Endothelial cell of umbilical vein (primary cell): ENCODE measurements around the gene ASPHD1. TPM values are rescaled to one million over a fixed set of nuclear protein-coding genes. Genes with fewer than 3 reads are reported as not detected.

Experiments
- BruUV-seq: library from RNA; stranded (reverse); fragments of 400-500 nt; replicated peaks from 2 replicates; lab custom pipeline; 2021; lab: Mats Ljungman, UMichigan
- CTCF ChIA-PET: fragments of 300-600, 350-600 bp; sonication (Branson Sonifier 250); formaldehyde crosslinking; loops from one replicate; lab custom pipeline; 2021; ENCODE audit warnings: antibody characterized with exemption, inconsistent platforms; lab: Charles Lee
- POLR2A ChIA-PET: fragments of 300-600, 350-600 bp; sonication (Branson Sonifier 250); formaldehyde crosslinking; loops from one replicate; lab custom pipeline; 2021; ENCODE audit warnings: antibody characterized with exemption, inconsistent platforms; lab: Charles Lee
- DNase-seq: peaks from one replicate; pipeline ENCODE4 v3.0.0-alpha.2; 2011; ENCODE audit warnings: low read depth, low spot score
- FAIRE-seq: peaks from 2 replicates; lab custom pipeline; 2011; peaks lifted over from hg19 to GRCh38; lab: Jason Lieb, UNC
- H2AFZ ChIP-seq: 2 replicates; pipeline ENCODE4 v1.6.0; 2012; ENCODE audit warnings: low read depth, low read length, control low read depth, inconsistent platforms
- H3K27ac ChIP-seq: 2 replicates; pipeline ENCODE4 v1.5.1; 2011; ENCODE audit warnings: low read depth, mild to moderate bottlenecking, control low read depth, low read length, moderate library complexity; ENCODE audit not compliant: insufficient read depth
- H3K27me3 ChIP-seq, 2 experiments: 2 replicates each; pipeline versions ENCODE4 v1.6.0 to v1.6.1; 2011; ENCODE audit warnings: low read length in 2 of 2, mixed read lengths in 1 of 2; ENCODE audit not compliant: control insufficient read depth in 2 of 2, insufficient read depth in 2 of 2
- H3K36me3 ChIP-seq, 2 experiments: 2 replicates in 1 of 2; 3 replicates in 1 of 2; pipeline ENCODE4 v1.5.1; 2011; ENCODE audit warnings: low read length in 2 of 2, mild to moderate bottlenecking in 1 of 2, moderate library complexity in 1 of 2; ENCODE audit not compliant: control insufficient read depth in 2 of 2, insufficient read depth in 2 of 2; ENCODE audit errors: extremely low read depth in 1 of 2
- H3K4me1 ChIP-seq: 3 replicates; pipeline ENCODE4 v1.5.1; 2011; ENCODE audit warnings: mild to moderate bottlenecking, low read length; ENCODE audit not compliant: control insufficient read depth, insufficient read depth; ENCODE audit errors: extremely low read depth
- H3K4me2 ChIP-seq: 2 replicates; pipeline ENCODE4 v1.6.1; 2011; ENCODE audit warnings: low read length, control low read depth, mixed read lengths; ENCODE audit not compliant: insufficient read depth
- H3K4me3 ChIP-seq, 3 experiments: fragments of 200-600 bp in 1 of 3; sonication (generic), shearing (Covaris generic) in 1 of 3; replicated peaks in 1 of 3; 2 replicates each; pipeline ENCODE4 v1.5.1; 2011 to 2016; ENCODE audit warnings: control low read depth in 3 of 3, low read length in 3 of 3, mild to moderate bottlenecking in 2 of 3, inconsistent platforms in 1 of 3, low read depth in 1 of 3, moderate library complexity in 1 of 3; ENCODE audit not compliant: insufficient read depth in 1 of 3
- H3K79me2 ChIP-seq: 2 replicates; pipeline ENCODE4 v1.6.0; 2012; ENCODE audit warnings: low read length, inconsistent platforms; ENCODE audit not compliant: control insufficient read depth, insufficient read depth
- H3K9ac ChIP-seq: replicated peaks from 2 replicates; pipeline ENCODE3; 2011; ENCODE audit warnings: low read length, control low read depth; ENCODE audit not compliant: insufficient read depth; ENCODE audit errors: extremely low read depth
- H3K9me1 ChIP-seq: replicated peaks from 3 replicates; pipeline ENCODE4 v1.6.0; 2011; ENCODE audit warnings: mild to moderate bottlenecking, low read length; ENCODE audit not compliant: control insufficient read depth, insufficient read depth; ENCODE audit errors: extremely low read depth
- H3K9me3 ChIP-seq: replicated peaks from 2 replicates; pipeline ENCODE4 v1.5.1; 2012; ENCODE audit warnings: low read length, inconsistent platforms; ENCODE audit not compliant: control insufficient read depth, insufficient read depth
- H4K20me1 ChIP-seq: replicated peaks from 2 replicates; pipeline ENCODE3; 2011; ENCODE audit warnings: mild to moderate bottlenecking, low read length; ENCODE audit not compliant: control insufficient read depth, insufficient read depth; ENCODE audit errors: extremely low read depth
- CTCF ChIP-seq, 2 donors: IDR thresholded peaks; 1 replicate in 1 of 2; 2 replicates in 1 of 2; pipeline ENCODE4 v1.5.1; 2011; ENCODE audit warnings: low read length in 2 of 2, mild to moderate bottlenecking in 2 of 2, moderate library complexity in 2 of 2, control low read depth in 1 of 2, inconsistent platforms in 1 of 2, low read depth in 1 of 2; ENCODE audit not compliant: insufficient read depth in 1 of 2; ENCODE audit errors: extremely low read depth in 1 of 2
- EZH2 ChIP-seq: IDR thresholded peaks from 2 replicates; pipeline ENCODE4 v1.6.1; 2012; ENCODE audit warnings: borderline replicate concordance, low read depth, mild to moderate bottlenecking, moderate library complexity, low read length, inconsistent platforms; ENCODE audit not compliant: severe bottlenecking
- FOS ChIP-seq: IDR thresholded peaks from 2 replicates; pipeline ENCODE4 v1.6.1; 2011; ENCODE audit warnings: mild to moderate bottlenecking, low read length, moderate library complexity, borderline replicate concordance; ENCODE audit not compliant: insufficient read depth
- GATA2 ChIP-seq: IDR thresholded peaks from 2 replicates; pipeline ENCODE4 v1.7.0; 2011; ENCODE audit warnings: low read depth, mild to moderate bottlenecking, moderate library complexity, mixed read lengths, low read length; ENCODE audit not compliant: insufficient read length, insufficient read depth
- JUN ChIP-seq: IDR thresholded peaks from 2 replicates; pipeline ENCODE4 v1.6.1; 2011; ENCODE audit warnings: borderline replicate concordance, low read depth; ENCODE audit not compliant: insufficient read length, insufficient read depth
- MAX ChIP-seq: IDR thresholded peaks from 2 replicates; pipeline ENCODE4 v1.6.1; 2011; ENCODE audit not compliant: insufficient read depth, insufficient read length
- MYC ChIP-seq: IDR thresholded peaks from one replicate; pipeline ENCODE4 v1.6.1; 2011; ENCODE audit warnings: mild to moderate bottlenecking, low read depth, low read length
- POLR2A ChIP-seq: IDR thresholded peaks from 2 replicates; pipeline ENCODE4 v1.6.1; 2012; ENCODE audit warnings: low read depth, mild to moderate bottlenecking, control low read depth, low read length
- POLR2AphosphoS5 ChIP-seq: IDR thresholded peaks from 2 replicates; pipeline ENCODE4 v1.6.1; 2012; ENCODE audit warnings: low read depth, mild to moderate bottlenecking, control low read depth, low read length, moderate library complexity; ENCODE audit not compliant: insufficient read depth
- dilution Hi-C: fragments of 300-500 bp; cut with MboI; formaldehyde crosslinking; loops from one replicate; pipeline ENCODE4 v1.15.0; 2019; ENCODE audit warnings: low sequenced_read_pairs; ENCODE audit not compliant: extremely low pct_ligation_motif_present
- intact Hi-C: fragments of 100-400 bp; cut with micrococcal nuclease; formaldehyde crosslinking; loops from one replicate; pipeline ENCODE4 v1.10.0; 2022
- polyA plus RNA-seq, 4 experiments: library from polyadenylated mRNA; depleted of rRNA in 3 of 4; stranded (reverse) in 3 of 4; unstranded in 1 of 4; fragments of >200 nt; gene quantifications; 2 replicates each; pipeline versions ENCODE4 v1.2.1 to v1.2.3, GENCODE V29; 2011 to 2012; ENCODE audit warnings: missing spikeins in 1 of 4
- total RNA-seq: library from RNA; stranded (reverse); gene quantifications from 2 replicates; pipeline ENCODE4 v1.2.3, GENCODE V29; 2021

ASPHD1 gene
- total and polyA plus RNA-seq, 2 donors (not counting 3 experiments of a cell fraction or from before 2014, with no cell fraction given), result 0.90 to 1.2 TPM

- DNase-seq (no peak), FAIRE-seq (no peak)
- ChIA-PET CTCF (no interaction called here), POLR2A (no interaction called here)
- Histone ChIP-seq H3K9me1 (no peaks in the 10 kb centered on the region), H3K9me3 (no peaks in the 10 kb centered on the region), H3K4me1 (peaks cover 4% of the 10 kb centered on the region), H3K4me3 (no peak overlapping the region), H2AFZ (no peak overlapping the region), H3K79me2 (no peaks in the 10 kb centered on the region), H3K36me3 (peaks cover 0 to 5% of the 10 kb centered on the region in 2 experiments), H4K20me1 (no peaks in the 10 kb centered on the region), H3K27me3 (no peaks in the 10 kb centered on the region), H3K27ac (no peak overlapping the region), H3K9ac (no peak overlapping the region), H3K4me2 (no peak overlapping the region)
- dilution Hi-C loops, result no loop called here
- TF ChIP-seq JUN, result no peak
- no peak for TF ChIP-seq CTCF (IDR thresholded peaks at IDR 0.05; ENCODE audit: extremely low read depth in 1 of 2, insufficient read depth in 1 of 2, low read depth in 1 of 2, low read length in 2 of 2)
- TF ChIP-seq POLR2A, result no peak
- TF ChIP-seq FOS, result no peak
- no peak for TF ChIP-seq POLR2AphosphoS5
- TF ChIP-seq EZH2, result no peak
- no peak for TF ChIP-seq MAX
- TF ChIP-seq GATA2, result no peak
- no peak for TF ChIP-seq MYC
- intact Hi-C loops, result no loop called here
- BruUV-seq, result no TSS peak
Measured at GRCh38 chr16:29913514-29913913, 13.2 kb downstream of the ASPHD1 start.
